Measurements from ENCODE around the gene CTAG2.
"Not testable (repeated sequence)": the region's sequence is repeated elsewhere in the genome, so short reads cannot be mapped to it uniquely, and the experiment has no call there.

- TF ChIP-seq POLR2A, CTCF (IDR thresholded peaks at IDR 0.05): not testable (repeated sequence)
Observed at GRCh38 chrX:154607976-154608375, 45.4 kb downstream of the CTAG2 start.
